Muscle of leg (tissue), 9 donors: ENCODE data around the gene UBIAD1. TPM values are rescaled to one million over a fixed set of nuclear protein-coding genes. Genes with fewer than 3 reads are reported as not detected.

Experiments used
- polyA plus RNA-seq, 8 donors: library from polyadenylated mRNA; unstranded; fragments of 120-200 nt; gene quantifications; one replicate each; pipeline versions ENCODE4 v1.2.1 to v1.2.3, GENCODE V29; 2013; ENCODE audit warnings: inconsistent platforms in 1 of 8, low replicate concordance in 1 of 8; ENCODE audit not compliant: insufficient read length in 8 of 8, insufficient read depth in 1 of 8
- total RNA-seq: library from RNA; stranded (reverse); fragments of 120-200 nt; gene quantifications from one replicate; pipeline ENCODE4 v1.2.4, GENCODE V29; 2013

Gene UBIAD1
- total and polyA plus RNA-seq, 9 donors = 9.8 to 18.0 (median 14.2) TPM

Other genes starting within 250 kb of the UBIAD1 start
- not detected for gene MASP2, start 226.0 kb upstream of the UBIAD1 start, total RNA-seq
- 1 to 10 TPM; 1.1 to 6.9 (median 2.6) TPM for gene MASP2, start 226.0 kb upstream of the UBIAD1 start, polyA plus RNA-seq
- gene SRM, start 213.2 kb upstream of the UBIAD1 start, total RNA-seq = 17.7 TPM
- 10 to 100 TPM; 67.1 to 89.3 (median 72.3) TPM for gene SRM, start 213.2 kb upstream of the UBIAD1 start, polyA plus RNA-seq
- 46.5 TPM for gene EXOSC10, start 173.3 kb upstream of the UBIAD1 start, total RNA-seq
- 10 to 100 TPM; 46.1 to 64.5 (median 54.9) TPM for gene EXOSC10, start 173.3 kb upstream of the UBIAD1 start, polyA plus RNA-seq
- gene ANGPTL7, start 83.8 kb upstream of the UBIAD1 start, total RNA-seq = 1.2 TPM
- 1 to 10 TPM in 3 of 8 donors, under 1 TPM in 5; 0.31 to 4.4 (median 0.81) TPM for gene ANGPTL7, start 83.8 kb upstream of the UBIAD1 start, polyA plus RNA-seq
- gene MTOR, start 10.6 kb upstream of the UBIAD1 start, total RNA-seq = 24.4 TPM
- 10 to 100 TPM; 23.5 to 33.3 (median 26.4) TPM for gene MTOR, start 10.6 kb upstream of the UBIAD1 start, polyA plus RNA-seq
- 0.18 TPM for gene DISP3, start 206.0 kb downstream of the UBIAD1 start, total RNA-seq
- under 1 TPM; 0.09 to 0.58 (median 0.18) TPM for gene DISP3, start 206.0 kb downstream of the UBIAD1 start, polyA plus RNA-seq